GM12878 (cell line): ENCODE results near the gene TMEM86A. TPM values are rescaled to one million over a fixed set of nuclear protein-coding genes. Genes with fewer than 3 reads are reported as not detected.

Experiments used
- polyA plus RNA-seq, 11 experiments: library from polyadenylated mRNA; depleted of rRNA in 4 of 11; unstranded in 6 of 11; stranded (reverse) in 5 of 11; fragments of >200 nt; fragmentation: Nextera tagmentation in 4 of 11; fragmentation: Illumina TruSeq in 1 of 11; extraction: Ambion mirVana in 4 of 11; extraction: Trizol in 1 of 11; gene quantifications; 1 replicate in 1 of 11; 2 replicates in 10 of 11; pipeline versions ENCODE4 v1.2.1 to v1.2.3, GENCODE V29; 2011 to 2016; ENCODE audit warnings: inconsistent platforms in 2 of 11, missing spikeins in 2 of 11, low read depth in 1 of 11
- total RNA-seq, 4 experiments: library from RNA; depleted of rRNA in 3 of 4; stranded (reverse); fragments of >200 nt in 3 of 4; fragmentation: Illumina TruSeq in 1 of 4; extraction: Trizol in 1 of 4; gene quantifications; 2 replicates each; pipeline versions ENCODE4 v1.2.1 to v1.2.3, GENCODE V29; 2013 to 2021

TMEM86A gene
- total and polyA plus RNA-seq, 10 of the 15 experiments (the other 5 are each of a cell fraction or from before 2014, with no cell fraction given) = 0.01 to 0.11 (median 0.06) TPM; not detected in 7

Other genes starting within 250 kb of the TMEM86A start
Only the 7 nearest of the 8 such genes appear.
- 89.7 and 93.1 TPM in 2 replicates for gene TSG101, start 171.8 kb upstream of the TMEM86A start, total RNA-seq (2014; rRNA removed)
- gene TSG101, start 171.8 kb upstream of the TMEM86A start, total RNA-seq (2014; rRNA removed; fragmentation: Illumina TruSeq; extraction: Trizol) = 71.5 and 74.2 TPM in 2 replicates
- gene TSG101, start 171.8 kb upstream of the TMEM86A start, total RNA-seq (2021) = 38.8 and 42.3 TPM in 2 replicates
- 98.7 and 123 TPM in 2 replicates for gene TSG101, start 171.8 kb upstream of the TMEM86A start, polyA plus RNA-seq (2011; rRNA removed)
- gene TSG101, start 171.8 kb upstream of the TMEM86A start, polyA plus RNA-seq (2014; fragmentation: Illumina TruSeq; extraction: Trizol) = 142 and 147 TPM in 2 replicates
- 10 to 100 TPM; 22.3 to 37.6 TPM for gene TSG101, start 171.8 kb upstream of the TMEM86A start, polyA plus RNA-seq (2014; fragmentation: Nextera tagmentation; extraction: Ambion mirVana)
- 63.5 and 80.0 TPM in 2 replicates for gene TSG101, start 171.8 kb upstream of the TMEM86A start, polyA plus RNA-seq (2014; rRNA removed)
- 100 to 1,000 TPM in 1 of 2 experiments, 10 to 100 TPM in 1; 98.3 to 102 TPM for gene TSG101, start 171.8 kb upstream of the TMEM86A start, polyA plus RNA-seq (2016; fragmentation: Nextera tagmentation; extraction: Ambion mirVana)
- 13.5 and 14.7 TPM in 2 replicates for gene UEVLD, start 110.0 kb upstream of the TMEM86A start, total RNA-seq (2014; rRNA removed)
- 14.4 and 14.7 TPM in 2 replicates for gene UEVLD, start 110.0 kb upstream of the TMEM86A start, total RNA-seq (2014; rRNA removed; fragmentation: Illumina TruSeq; extraction: Trizol)
- 10.2 and 12.0 TPM in 2 replicates for gene UEVLD, start 110.0 kb upstream of the TMEM86A start, total RNA-seq (2021)
- gene UEVLD, start 110.0 kb upstream of the TMEM86A start, polyA plus RNA-seq (2011; rRNA removed) = 16.3 and 23.8 TPM in 2 replicates
- gene UEVLD, start 110.0 kb upstream of the TMEM86A start, polyA plus RNA-seq (2014; fragmentation: Illumina TruSeq; extraction: Trizol) = 14.1 and 16.1 TPM in 2 replicates
- gene UEVLD, start 110.0 kb upstream of the TMEM86A start, polyA plus RNA-seq (2014; fragmentation: Nextera tagmentation; extraction: Ambion mirVana) = 1 to 10 TPM; 6.5 to 9.6 TPM
- gene UEVLD, start 110.0 kb upstream of the TMEM86A start, polyA plus RNA-seq (2014; rRNA removed) = 8.0 and 10.6 TPM in 2 replicates
- gene UEVLD, start 110.0 kb upstream of the TMEM86A start, polyA plus RNA-seq (2016; fragmentation: Nextera tagmentation; extraction: Ambion mirVana) = 10 to 100 TPM; 13.3 to 13.8 TPM
- 1.0 and 3.3 TPM in 2 replicates for gene MISFA, start 99.0 kb upstream of the TMEM86A start, total RNA-seq (2014; rRNA removed)
- 2.9 and 3.9 TPM in 2 replicates for gene MISFA, start 99.0 kb upstream of the TMEM86A start, total RNA-seq (2014; rRNA removed; fragmentation: Illumina TruSeq; extraction: Trizol)
- 3.8 and 4.6 TPM in 2 replicates for gene MISFA, start 99.0 kb upstream of the TMEM86A start, total RNA-seq (2021)
- 1.3 and 3.7 TPM in 2 replicates for gene MISFA, start 99.0 kb upstream of the TMEM86A start, polyA plus RNA-seq (2011; rRNA removed)
- gene MISFA, start 99.0 kb upstream of the TMEM86A start, polyA plus RNA-seq (2014; fragmentation: Illumina TruSeq; extraction: Trizol) = 0.88 TPM in 1 of 2 replicates, not detected in the other
- gene MISFA, start 99.0 kb upstream of the TMEM86A start, polyA plus RNA-seq (2014; fragmentation: Nextera tagmentation; extraction: Ambion mirVana) = 1 to 10 TPM; 2.1 to 2.8 TPM
- 2.5 TPM in 1 of 2 replicates, not detected in the other for gene MISFA, start 99.0 kb upstream of the TMEM86A start, polyA plus RNA-seq (2014; rRNA removed)
- gene MISFA, start 99.0 kb upstream of the TMEM86A start, polyA plus RNA-seq (2016; fragmentation: Nextera tagmentation; extraction: Ambion mirVana) = 1 to 10 TPM; 2.3 TPM
- 13.9 and 15.4 TPM in 2 replicates for gene SPTY2D1, start 64.4 kb upstream of the TMEM86A start, total RNA-seq (2014; rRNA removed)
- gene SPTY2D1, start 64.4 kb upstream of the TMEM86A start, total RNA-seq (2014; rRNA removed; fragmentation: Illumina TruSeq; extraction: Trizol) = 20.3 and 21.2 TPM in 2 replicates
- 15.8 and 16.0 TPM in 2 replicates for gene SPTY2D1, start 64.4 kb upstream of the TMEM86A start, total RNA-seq (2021)
- gene SPTY2D1, start 64.4 kb upstream of the TMEM86A start, polyA plus RNA-seq (2011; rRNA removed) = 14.9 and 24.3 TPM in 2 replicates
- gene SPTY2D1, start 64.4 kb upstream of the TMEM86A start, polyA plus RNA-seq (2014; fragmentation: Illumina TruSeq; extraction: Trizol) = 28.5 and 31.1 TPM in 2 replicates
- gene SPTY2D1, start 64.4 kb upstream of the TMEM86A start, polyA plus RNA-seq (2014; fragmentation: Nextera tagmentation; extraction: Ambion mirVana) = 1 to 10 TPM; 4.6 to 4.7 TPM
- 9.8 and 12.2 TPM in 2 replicates for gene SPTY2D1, start 64.4 kb upstream of the TMEM86A start, polyA plus RNA-seq (2014; rRNA removed)
- 10 to 100 TPM; 18.2 to 18.6 TPM for gene SPTY2D1, start 64.4 kb upstream of the TMEM86A start, polyA plus RNA-seq (2016; fragmentation: Nextera tagmentation; extraction: Ambion mirVana)
- not detected in 2 replicates for gene IGSF22, start 27.4 kb downstream of the TMEM86A start, total RNA-seq (2014; rRNA removed)
- gene IGSF22, start 27.4 kb downstream of the TMEM86A start, total RNA-seq (2014; rRNA removed; fragmentation: Illumina TruSeq; extraction: Trizol) = not detected in 2 replicates
- not detected in 2 replicates for gene IGSF22, start 27.4 kb downstream of the TMEM86A start, total RNA-seq (2021)
- gene IGSF22, start 27.4 kb downstream of the TMEM86A start, polyA plus RNA-seq (2011; rRNA removed) = not detected in 2 replicates
- gene IGSF22, start 27.4 kb downstream of the TMEM86A start, polyA plus RNA-seq (2014; fragmentation: Illumina TruSeq; extraction: Trizol) = not detected in 2 replicates
- gene IGSF22, start 27.4 kb downstream of the TMEM86A start, polyA plus RNA-seq (2014; fragmentation: Nextera tagmentation; extraction: Ambion mirVana) = under 1 TPM; 0.02 to 0.18 TPM
- not detected in 2 replicates for gene IGSF22, start 27.4 kb downstream of the TMEM86A start, polyA plus RNA-seq (2014; rRNA removed)
- gene IGSF22, start 27.4 kb downstream of the TMEM86A start, polyA plus RNA-seq (2016; fragmentation: Nextera tagmentation; extraction: Ambion mirVana) = not detected
- not detected in 2 replicates for gene PTPN5, start 93.0 kb downstream of the TMEM86A start, total RNA-seq (2014; rRNA removed)
- gene PTPN5, start 93.0 kb downstream of the TMEM86A start, total RNA-seq (2014; rRNA removed; fragmentation: Illumina TruSeq; extraction: Trizol) = not detected in 2 replicates
- gene PTPN5, start 93.0 kb downstream of the TMEM86A start, total RNA-seq (2021) = not detected in 2 replicates
- gene PTPN5, start 93.0 kb downstream of the TMEM86A start, polyA plus RNA-seq (2011; rRNA removed) = 0.04 TPM in 2 replicates
- 0.06 TPM in 1 of 2 replicates, not detected in the other for gene PTPN5, start 93.0 kb downstream of the TMEM86A start, polyA plus RNA-seq (2014; fragmentation: Illumina TruSeq; extraction: Trizol)
- not detected for gene PTPN5, start 93.0 kb downstream of the TMEM86A start, polyA plus RNA-seq (2014; fragmentation: Nextera tagmentation; extraction: Ambion mirVana)
- gene PTPN5, start 93.0 kb downstream of the TMEM86A start, polyA plus RNA-seq (2014; rRNA removed) = not detected in 2 replicates
- under 1 TPM in 1 of 2 experiments, not detected in 1; 0.05 TPM for gene PTPN5, start 93.0 kb downstream of the TMEM86A start, polyA plus RNA-seq (2016; fragmentation: Nextera tagmentation; extraction: Ambion mirVana)
- gene MRGPRX1, start 240.6 kb downstream of the TMEM86A start, total RNA-seq (2014; rRNA removed) = not detected in 2 replicates
- gene MRGPRX1, start 240.6 kb downstream of the TMEM86A start, total RNA-seq (2014; rRNA removed; fragmentation: Illumina TruSeq; extraction: Trizol) = not detected in 2 replicates
- gene MRGPRX1, start 240.6 kb downstream of the TMEM86A start, total RNA-seq (2021) = not detected in 2 replicates
- not detected in 2 replicates for gene MRGPRX1, start 240.6 kb downstream of the TMEM86A start, polyA plus RNA-seq (2011; rRNA removed)
- gene MRGPRX1, start 240.6 kb downstream of the TMEM86A start, polyA plus RNA-seq (2014; fragmentation: Illumina TruSeq; extraction: Trizol) = not detected in 2 replicates
- not detected for gene MRGPRX1, start 240.6 kb downstream of the TMEM86A start, polyA plus RNA-seq (2014; fragmentation: Nextera tagmentation; extraction: Ambion mirVana)
- gene MRGPRX1, start 240.6 kb downstream of the TMEM86A start, polyA plus RNA-seq (2014; rRNA removed) = not detected in 2 replicates
- gene MRGPRX1, start 240.6 kb downstream of the TMEM86A start, polyA plus RNA-seq (2016; fragmentation: Nextera tagmentation; extraction: Ambion mirVana) = not detected